ENCODE results near the gene GLG1.

The GLG1 gene

DNA sequence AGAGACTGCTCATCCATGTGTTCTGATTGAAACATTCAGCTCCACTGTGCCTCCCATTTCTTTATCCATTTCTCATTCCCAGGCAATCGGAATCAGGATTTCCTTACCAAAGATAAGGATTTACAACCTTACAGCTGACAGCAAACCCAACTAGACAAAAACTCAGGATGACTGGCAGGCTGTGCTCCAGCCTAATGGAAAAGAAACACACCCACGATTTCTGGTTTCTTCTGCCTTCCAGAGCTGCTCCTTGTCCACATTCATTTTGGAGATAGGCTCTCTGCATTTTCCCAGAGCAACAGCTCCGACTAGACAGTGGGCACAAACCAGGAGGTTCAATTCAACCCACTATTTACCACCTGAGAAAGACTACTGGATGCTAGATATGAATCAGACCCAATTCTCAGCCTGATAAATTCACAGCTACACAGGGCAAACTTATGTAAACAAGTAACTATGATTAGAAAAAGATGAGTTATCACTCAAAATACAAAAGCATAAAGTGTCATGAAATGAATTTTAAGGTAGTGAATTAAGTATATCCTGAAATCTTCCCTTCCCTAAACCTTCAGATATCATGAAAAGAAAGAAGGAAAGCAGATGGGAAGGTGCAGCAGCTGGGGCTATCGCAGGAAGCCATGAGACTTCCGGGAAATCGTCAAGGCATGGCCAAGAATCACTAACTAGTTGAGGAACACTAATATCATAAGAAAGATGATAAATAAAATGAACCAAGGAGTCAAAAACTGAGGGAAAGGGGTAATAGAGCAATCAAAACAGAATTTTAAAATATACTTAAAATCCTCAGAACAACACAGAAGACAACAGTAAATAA is 140.8 kb downstream of the GLG1 start:
- Mint-ChIP-seq H3K9me3 (no peaks in the 10 kb centered on the region), H3K36me3 (ENCODE audit: low read depth) (peaks cover 82% of the 10 kb centered on the region), H3K4me3 (no peak overlapping the region), H3K4me1 (peaks cover 5% of the 10 kb centered on the region), H3K27ac (peak overlapping the region; percentile 60), H3K27me3 (ENCODE audit: low read depth, poor library complexity) (peaks cover 4% of the 10 kb centered on the region)
- no peak for DNase-seq
- TF ChIP-seq, protein P1, sequence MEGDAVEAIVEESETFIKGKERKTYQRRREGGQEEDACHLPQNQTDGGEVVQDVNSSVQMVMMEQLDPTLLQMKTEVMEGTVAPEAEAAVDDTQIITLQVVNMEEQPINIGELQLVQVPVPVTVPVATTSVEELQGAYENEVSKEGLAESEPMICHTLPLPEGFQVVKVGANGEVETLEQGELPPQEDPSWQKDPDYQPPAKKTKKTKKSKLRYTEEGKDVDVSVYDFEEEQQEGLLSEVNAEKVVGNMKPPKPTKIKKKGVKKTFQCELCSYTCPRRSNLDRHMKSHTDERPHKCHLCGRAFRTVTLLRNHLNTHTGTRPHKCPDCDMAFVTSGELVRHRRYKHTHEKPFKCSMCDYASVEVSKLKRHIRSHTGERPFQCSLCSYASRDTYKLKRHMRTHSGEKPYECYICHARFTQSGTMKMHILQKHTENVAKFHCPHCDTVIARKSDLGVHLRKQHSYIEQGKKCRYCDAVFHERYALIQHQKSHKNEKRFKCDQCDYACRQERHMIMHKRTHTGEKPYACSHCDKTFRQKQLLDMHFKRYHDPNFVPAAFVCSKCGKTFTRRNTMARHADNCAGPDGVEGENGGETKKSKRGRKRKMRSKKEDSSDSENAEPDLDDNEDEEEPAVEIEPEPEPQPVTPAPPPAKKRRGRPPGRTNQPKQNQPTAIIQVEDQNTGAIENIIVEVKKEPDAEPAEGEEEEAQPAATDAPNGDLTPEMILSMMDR (IDR thresholded peaks at IDR 0.05), result no peak

DNA sequence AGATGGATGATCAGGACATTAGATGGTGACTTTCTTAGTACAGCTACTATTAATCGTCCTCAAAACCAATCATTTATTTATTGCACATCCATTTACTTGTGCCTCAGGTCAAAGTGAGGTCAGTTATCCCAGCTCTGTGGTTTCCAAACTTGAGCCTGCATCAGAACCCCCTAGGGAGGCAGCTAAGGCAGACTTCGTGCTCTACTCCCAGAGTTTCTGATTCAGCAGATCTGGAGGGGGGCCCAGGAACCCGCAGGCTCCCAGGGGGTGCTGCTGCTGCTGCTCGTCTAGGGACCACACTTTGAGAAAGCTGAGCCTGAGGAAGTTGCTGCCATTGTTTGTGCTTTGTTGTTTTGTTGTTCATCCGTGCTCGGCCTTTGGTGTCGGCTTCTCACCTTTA is 141.6 kb downstream of the GLG1 start:
- no peak for DNase-seq
- Mint-ChIP-seq H3K27me3 (ENCODE audit: low read depth, poor library complexity) (peaks cover 3% of the 10 kb centered on the region), H3K27ac (peak overlapping the region; percentile 8), H3K4me1 (peaks cover 5% of the 10 kb centered on the region), H3K36me3 (ENCODE audit: low read depth) (peaks cover 88% of the 10 kb centered on the region), H3K4me3 (no peak overlapping the region), H3K9me3 (no peaks in the 10 kb centered on the region)
- TF ChIP-seq, protein P1 (IDR thresholded peaks at IDR 0.05), result no peak

DNA sequence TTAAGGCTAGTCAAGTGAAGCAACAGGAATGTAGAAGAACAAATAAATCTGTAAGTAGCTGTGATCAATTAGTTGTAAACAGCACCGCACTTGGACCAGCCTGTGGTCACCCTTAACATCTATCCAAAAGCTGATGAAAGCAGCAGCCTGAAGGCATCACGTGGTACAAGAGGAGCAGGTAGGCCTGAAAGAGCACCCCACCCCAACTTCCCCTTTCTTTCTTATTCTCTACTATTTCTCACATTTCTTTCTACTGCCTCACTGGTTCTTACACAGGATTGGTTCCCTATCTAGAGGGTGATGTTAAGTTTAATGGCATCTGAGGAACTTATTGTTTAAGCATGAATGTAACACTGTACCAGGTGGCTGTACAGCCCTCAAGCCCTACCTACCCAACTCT is 143.0 kb downstream of the GLG1 start:
- H3K27me3 Mint-ChIP-seq (ENCODE audit: low read depth, poor library complexity), result no peaks in the 10 kb centered on the region
- TF ChIP-seq, protein P1 (IDR thresholded peaks at IDR 0.05), result no peak
- no peak for DNase-seq
- peaks cover 9% of the 10 kb centered on the region for H3K4me1 Mint-ChIP-seq
- no peak overlapping the region for H3K27ac Mint-ChIP-seq
- H3K4me3 Mint-ChIP-seq, result no peak overlapping the region
- H3K36me3 Mint-ChIP-seq (ENCODE audit: low read depth), result peaks cover 88% of the 10 kb centered on the region
- no peaks in the 10 kb centered on the region for H3K9me3 Mint-ChIP-seq

DNA sequence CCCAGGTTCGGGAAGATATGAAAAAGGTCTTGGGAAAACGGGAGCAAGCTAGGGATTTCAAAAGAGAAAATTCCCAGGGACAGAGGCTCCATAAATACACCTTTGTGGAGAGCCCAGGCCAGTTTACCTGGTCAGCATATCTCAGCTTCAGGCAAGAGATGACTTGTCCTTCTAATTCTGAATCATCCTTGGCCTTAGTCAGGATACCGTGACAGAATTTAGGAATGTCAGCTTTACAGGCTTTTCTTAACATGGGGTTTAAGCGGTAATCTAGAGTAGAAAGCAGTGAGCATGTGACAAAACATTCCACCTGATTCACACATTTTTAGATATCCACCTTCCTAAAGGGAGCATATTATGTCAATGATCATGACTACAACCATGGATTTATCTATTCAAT is 144.6 kb downstream of the GLG1 start:
- Mint-ChIP-seq H3K9me3 (no peaks in the 10 kb centered on the region), H3K27ac (peak overlapping the region; percentile 66), H3K4me3 (no peak overlapping the region), H3K27me3 (ENCODE audit: low read depth, poor library complexity) (no peaks in the 10 kb centered on the region), H3K4me1 (peaks cover 9% of the 10 kb centered on the region), H3K36me3 (ENCODE audit: low read depth) (peaks cover 89% of the 10 kb centered on the region)
- TF ChIP-seq, protein P1 (IDR thresholded peaks at IDR 0.05), result no peak
- DNase-seq, result no peak

DNA sequence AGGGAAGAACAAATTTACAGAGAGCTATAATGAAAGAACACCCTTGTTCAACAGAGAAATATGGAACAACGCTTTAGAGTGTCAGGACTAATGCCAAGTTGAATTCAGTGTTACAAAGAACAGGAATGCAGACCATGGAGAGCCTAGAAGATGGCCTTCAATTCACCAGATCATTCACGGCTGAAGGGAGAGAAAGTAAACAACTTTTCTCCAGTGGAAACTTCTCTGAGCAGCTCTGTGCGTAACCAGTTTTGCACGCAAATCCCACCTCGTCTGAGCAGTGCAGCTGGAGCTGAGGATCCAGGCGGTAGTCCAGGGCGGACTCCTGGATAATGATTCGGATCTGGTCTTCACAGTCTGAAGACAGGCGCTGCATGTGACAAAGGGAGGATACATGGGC is 145.1 kb downstream of the GLG1 start:
- Mint-ChIP-seq H3K27me3 (ENCODE audit: low read depth, poor library complexity) (no peaks in the 10 kb centered on the region), H3K27ac (peak overlapping the region; percentile 66), H3K4me3 (no peak overlapping the region), H3K9me3 (no peaks in the 10 kb centered on the region), H3K36me3 (ENCODE audit: low read depth) (peaks cover 89% of the 10 kb centered on the region), H3K4me1 (peaks cover 9% of the 10 kb centered on the region)
- no peak for DNase-seq
- TF ChIP-seq, protein P1 (IDR thresholded peaks at IDR 0.05), result no peak

DNA sequence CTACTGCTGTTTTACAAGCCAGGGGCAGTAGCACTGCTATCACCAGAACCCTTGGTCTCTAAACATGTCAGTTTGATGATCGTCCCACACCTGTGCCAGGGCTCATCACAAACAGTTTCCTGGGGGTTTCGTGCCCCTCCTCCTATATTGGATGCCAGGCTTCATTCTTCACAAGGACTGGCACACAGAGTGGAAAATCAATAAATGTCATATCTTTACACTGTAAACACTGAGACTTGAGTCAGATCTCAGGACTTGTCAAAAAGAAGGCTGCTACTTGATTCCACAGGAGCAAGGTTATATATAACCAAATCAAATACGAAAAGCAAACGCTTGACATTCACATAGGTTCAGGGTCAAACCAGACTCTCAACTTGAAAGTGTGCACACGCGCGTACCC is 146.4 kb downstream of the GLG1 start:
- Mint-ChIP-seq H3K4me3 (no peak overlapping the region), H3K4me1 (peaks cover 4% of the 10 kb centered on the region), H3K27ac (no peak overlapping the region), H3K36me3 (ENCODE audit: low read depth) (peaks cover 89% of the 10 kb centered on the region), H3K9me3 (no peaks in the 10 kb centered on the region), H3K27me3 (ENCODE audit: low read depth, poor library complexity) (no peaks in the 10 kb centered on the region)
- TF ChIP-seq, protein P1 (IDR thresholded peaks at IDR 0.05), result no peak
- DNase-seq, result no peak
